Measurements from ENCODE around the gene ABCC10. TPM values are rescaled to one million over a fixed set of nuclear protein-coding genes. Genes with fewer than 3 reads are reported as not detected.
"Not testable (repeated sequence)": the region's sequence is repeated elsewhere in the genome, so short reads cannot be mapped to it uniquely, and the experiment has no call there.

ABCC10 gene
- total and polyA plus RNA-seq, 10 of the 15 experiments (the other 5 are each of a cell fraction or from before 2014, with no cell fraction given): 0.80 to 18.2 (median 6.4) TPM

DNA sequence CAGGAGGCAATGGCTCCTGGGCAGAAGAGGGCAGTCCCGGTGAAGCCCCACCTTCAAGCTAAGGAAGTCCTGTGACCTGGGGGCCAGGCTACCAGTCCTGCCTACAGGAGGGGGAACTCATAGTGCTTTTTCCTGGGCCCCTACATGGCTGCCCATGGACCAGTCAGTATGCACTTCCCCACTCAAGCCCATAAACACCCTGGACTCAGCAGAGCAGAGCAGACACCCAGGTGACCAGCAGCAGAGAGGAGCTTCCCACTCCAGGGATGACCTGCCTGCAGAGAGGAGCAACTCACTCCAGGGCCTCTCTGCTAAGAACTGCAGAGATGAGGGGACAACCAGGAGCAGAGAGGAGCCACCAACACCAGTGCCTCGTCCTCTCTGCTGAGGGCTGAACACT lies 14.3 kb upstream of the ABCC10 start (continued):
- no peak for TF ChIP-seq MEF2A (IDR thresholded peaks at IDR 0.05; ENCODE audit: insufficient read depth, low read depth, low read length)

DNA sequence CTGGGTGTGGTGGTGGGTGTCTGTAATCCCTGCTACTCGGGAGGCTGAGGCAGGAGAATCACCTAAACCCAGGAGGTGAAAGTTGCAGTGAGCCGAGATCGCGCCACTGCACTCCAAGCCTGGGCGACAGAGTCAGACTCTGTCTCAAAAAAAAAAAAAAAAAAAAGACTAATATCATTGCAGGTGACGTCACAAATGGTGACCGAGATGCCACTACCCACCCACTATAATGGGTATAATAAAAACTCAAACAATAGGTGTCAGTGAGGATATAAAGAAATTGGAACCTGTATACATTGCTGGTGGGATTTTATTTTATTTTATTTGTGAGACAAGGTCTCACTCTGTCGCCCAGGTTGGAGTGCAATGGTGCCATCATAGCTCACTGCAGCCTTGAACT lies 12.1 kb upstream of the ABCC10 start:
- H4K20me1 ChIP-seq (ENCODE audit: control insufficient read depth, insufficient read depth); H3K9me3 ChIP-seq (replicated peaks; ENCODE audit: control insufficient read depth, insufficient read depth, low read length); H3K4me2 ChIP-seq (ENCODE audit: control insufficient read depth, insufficient read depth); H3K79me2 ChIP-seq (ENCODE audit: control insufficient read depth, insufficient read depth, low read length); DNase-seq (ENCODE audit: low read depth, low spot score); in situ Hi-C loops (cut with MboI); H3K36me3 ChIP-seq (ENCODE audit: control insufficient read depth in 2 of 2, insufficient read depth in 2 of 2, low read length in 1 of 2); intact Hi-C loops (cut with micrococcal nuclease; ENCODE audit: unreplicated experiment); BruUV-seq (replicated peaks); H3K9ac ChIP-seq (ENCODE audit: control insufficient read depth, insufficient read depth, low read length); H3K4me3 ChIP-seq; RAD21 ChIA-PET (ENCODE audit: unreplicated experiment); H3K4me1 ChIP-seq (ENCODE audit: control insufficient read depth, insufficient read depth, low read length); H2AFZ ChIP-seq (ENCODE audit: control insufficient read depth, low read depth, low read length); FAIRE-seq; ATAC-seq; H3K27ac ChIP-seq (ENCODE audit: control insufficient read depth, insufficient read depth); H3K27me3 ChIP-seq (replicated peaks in 1 of 2; ENCODE audit: control insufficient read depth in 2 of 2, insufficient read depth in 2 of 2, low read length in 1 of 2): not testable (repeated sequence)
- ChIA-PET CTCF (interaction anchor here (1.0 kb wide), 1 partner anchor 19 kb away, joined by 4 read pairs; no protein-coding TSS in a partner anchor), SMC1A (ENCODE audit: uncharacterized antibody, unreplicated experiment) (interaction anchor here (0.7 kb wide), 1 partner anchor 248 kb away, joined by 3 read pairs; no protein-coding TSS in a partner anchor), POLR2A (interaction anchor here (0.6 to 0.9 kb wide), 2 partner anchors 25 to 31 kb away, joined by 3 to 5 read pairs; no protein-coding TSS in a partner anchor)
- WGBS (ENCODE audit: insufficient coverage, insufficient replicate concordance, low lambda C conversion rate, missing lambda C conversion rate): 48% methylated on average over 3 of the region's 8 CpGs

GRCh38 chr6:43416935-43417334 lies 10.4 kb upstream of the ABCC10 start:
- H4K20me1 ChIP-seq (ENCODE audit: control insufficient read depth, insufficient read depth): no peaks in the 10 kb centered on the region
- RAD21 ChIA-PET (ENCODE audit: unreplicated experiment): no interaction called here
- TF ChIP-seq PKNOX1 (IDR thresholded peaks at IDR 0.05) (no peak), MYC (IDR thresholded peaks at IDR 0.05; ENCODE audit: insufficient read depth, insufficient read length, insufficient replicate concordance, low read length, severe bottlenecking) (no peak), KLF5 (IDR thresholded peaks at IDR 0.05; ENCODE audit: partially characterized antibody) (no peak), SP1 (IDR thresholded peaks at IDR 0.05; ENCODE audit: low read depth, low read length) (no peak), SMARCA5 (IDR thresholded peaks at IDR 0.05) (no peak), BHLHE40 (IDR thresholded peaks at IDR 0.05; ENCODE audit: borderline replicate concordance in 1 of 2, low read depth in 2 of 2, low read length in 1 of 2) (no peak), TAF1 (IDR thresholded peaks at IDR 0.05; ENCODE audit: borderline replicate concordance, low read depth, low read length) (no peak), MTA2 (IDR thresholded peaks at IDR 0.05; ENCODE audit: low read depth) (no peak), RBBP5 (conservative IDR thresholded peaks at IDR 0.05) (no peak), NR2F1 (conservative IDR thresholded peaks at IDR 0.05) (no peak), NR2C1 (IDR thresholded peaks at IDR 0.05) (no peak)
- TF ChIP-seq, protein P1, sequence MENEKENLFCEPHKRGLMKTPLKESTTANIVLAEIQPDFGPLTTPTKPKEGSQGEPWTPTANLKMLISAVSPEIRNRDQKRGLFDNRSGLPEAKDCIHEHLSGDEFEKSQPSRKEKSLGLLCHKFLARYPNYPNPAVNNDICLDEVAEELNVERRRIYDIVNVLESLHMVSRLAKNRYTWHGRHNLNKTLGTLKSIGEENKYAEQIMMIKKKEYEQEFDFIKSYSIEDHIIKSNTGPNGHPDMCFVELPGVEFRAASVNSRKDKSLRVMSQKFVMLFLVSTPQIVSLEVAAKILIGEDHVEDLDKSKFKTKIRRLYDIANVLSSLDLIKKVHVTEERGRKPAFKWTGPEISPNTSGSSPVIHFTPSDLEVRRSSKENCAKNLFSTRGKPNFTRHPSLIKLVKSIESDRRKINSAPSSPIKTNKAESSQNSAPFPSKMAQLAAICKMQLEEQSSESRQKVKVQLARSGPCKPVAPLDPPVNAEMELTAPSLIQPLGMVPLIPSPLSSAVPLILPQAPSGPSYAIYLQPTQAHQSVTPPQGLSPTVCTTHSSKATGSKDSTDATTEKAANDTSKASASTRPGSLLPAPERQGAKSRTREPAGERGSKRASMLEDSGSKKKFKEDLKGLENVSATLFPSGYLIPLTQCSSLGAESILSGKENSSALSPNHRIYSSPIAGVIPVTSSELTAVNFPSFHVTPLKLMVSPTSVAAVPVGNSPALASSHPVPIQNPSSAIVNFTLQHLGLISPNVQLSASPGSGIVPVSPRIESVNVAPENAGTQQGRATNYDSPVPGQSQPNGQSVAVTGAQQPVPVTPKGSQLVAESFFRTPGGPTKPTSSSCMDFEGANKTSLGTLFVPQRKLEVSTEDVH (IDR thresholded peaks at IDR 0.05; ENCODE audit: low read depth, partially characterized antibody): no peak

More at GRCh38 chr6:43416935-43417334, 10.4 kb upstream of the ABCC10 start:
- Histone ChIP-seq H3K27ac (ENCODE audit: control insufficient read depth, insufficient read depth) (no peak overlapping the region), H3K9ac (ENCODE audit: control insufficient read depth, insufficient read depth, low read length) (no peak overlapping the region), H2AFZ (ENCODE audit: control insufficient read depth, low read depth, low read length) (no peak overlapping the region), H3K27me3 (replicated peaks in 1 of 2; ENCODE audit: control insufficient read depth in 2 of 2, insufficient read depth in 2 of 2, low read length in 1 of 2) (no peaks in the 10 kb centered on the region), H3K36me3 (ENCODE audit: control insufficient read depth in 2 of 2, insufficient read depth in 2 of 2, low read length in 1 of 2) (no peaks in the 10 kb centered on the region), H3K4me1 (ENCODE audit: control insufficient read depth, insufficient read depth, low read length) (no peaks in the 10 kb centered on the region), H3K9me3 (replicated peaks; ENCODE audit: control insufficient read depth, insufficient read depth, low read length) (peaks cover 1% of the 10 kb centered on the region; the same call in 2 of the 3 replicates), H3K4me3 (no peak overlapping the region), H3K4me2 (ENCODE audit: control insufficient read depth, insufficient read depth) (no peak overlapping the region), H3K79me2 (ENCODE audit: control insufficient read depth, insufficient read depth, low read length) (no peaks in the 10 kb centered on the region)
- no peak for ATAC-seq
- no peak for DNase-seq (ENCODE audit: low read depth, low spot score)
- ChIA-PET CTCF (interaction anchor here (0.6 kb wide), 1 partner anchor 204 kb away, joined by 5 read pairs; no protein-coding TSS in a partner anchor), POLR2A (interaction anchor here (0.6 kb wide), 1 partner anchor 20 kb away, joined by 5 read pairs; no protein-coding TSS in a partner anchor), SMC1A (ENCODE audit: uncharacterized antibody, unreplicated experiment) (no interaction called here)
- in situ Hi-C loops (cut with MboI): no loop called here
- BruUV-seq (replicated peaks): no TSS peak
- no peak for FAIRE-seq
- intact Hi-C loops (cut with micrococcal nuclease; ENCODE audit: unreplicated experiment): no loop called here
- WGBS (ENCODE audit: insufficient coverage, insufficient replicate concordance, low lambda C conversion rate, missing lambda C conversion rate): 50% methylated on average over 4 of the region's 4 CpGs

All from GM12878 (cell line).